Stimulated activated CD8-positive, alpha-beta memory T cell treated with anti-CD3 and anti-CD28 coated beads, Interleukin-7, amount 100 ng/mL, for 4 hours (primary cell): ENCODE measurements around the gene MDN1.

ENCODE experiments used
- DNase-seq, 2 donors: peaks; one replicate each; pipeline ENCODE4 v3.0.0-alpha.2; 2020; ENCODE audit warnings: low read depth in 2 of 2

The MDN1 gene

GRCh38 chr6:89692256-89692655 lies 127.3 kb downstream of the MDN1 start:
- DNase-seq: no peak

- DNase-seq: no peak
Observed at GRCh38 chr6:89690944-89691324, 128.7 kb downstream of the MDN1 start.

- no peak for DNase-seq
Observed at GRCh38 chr6:89689732-89690131, 129.9 kb downstream of the MDN1 start.

- no peak for DNase-seq
Observed at GRCh38 chr6:89688328-89688727, 131.3 kb downstream of the MDN1 start.

- DNase-seq: no peak
Observed at GRCh38 chr6:89685311-89685710, 134.3 kb downstream of the MDN1 start.

- DNase-seq: no peak
Observed at GRCh38 chr6:89682991-89683390, 136.6 kb downstream of the MDN1 start.

GRCh38 chr6:89681983-89682564 lies 137.5 kb downstream of the MDN1 start:
- DNase-seq: no peak

- DNase-seq: no peak
Observed at GRCh38 chr6:89680551-89680950, 139.0 kb downstream of the MDN1 start.

GRCh38 chr6:89680150-89680549 lies 139.4 kb downstream of the MDN1 start:
- DNase-seq: no peak

GRCh38 chr6:89679215-89680120 lies 140.1 kb downstream of the MDN1 start:
- no peak for DNase-seq

GRCh38 chr6:89678531-89678930 lies 141.1 kb downstream of the MDN1 start:
- no peak for DNase-seq

GRCh38 chr6:89675949-89676748 lies 143.4 kb downstream of the MDN1 start:
- no peak for DNase-seq

GRCh38 chr6:89670935-89671565 lies 148.5 kb downstream of the MDN1 start:
- DNase-seq: no peak

- DNase-seq: no peak
Observed at GRCh38 chr6:89669002-89669401, 150.6 kb downstream of the MDN1 start.

- no peak for DNase-seq
Observed at GRCh38 chr6:89667872-89668556, 151.6 kb downstream of the MDN1 start.

- DNase-seq: no peak
Observed at GRCh38 chr6:89662659-89663223, 156.9 kb downstream of the MDN1 start.

- DNase-seq: no peak
Observed at GRCh38 chr6:89661559-89661958, 158.0 kb downstream of the MDN1 start.

- DNase-seq: no peak
Observed at GRCh38 chr6:89660981-89661380, 158.6 kb downstream of the MDN1 start.

GRCh38 chr6:89657445-89658158 lies 162.0 kb downstream of the MDN1 start:
- no peak for DNase-seq

- no peak for DNase-seq
Observed at GRCh38 chr6:89655122-89655521, 164.5 kb downstream of the MDN1 start.
